Measurements from ENCODE around the gene MED17. TPM values are rescaled to one million over a fixed set of nuclear protein-coding genes. Genes with fewer than 3 reads are reported as not detected.

Gene MED17
- total and polyA plus RNA-seq, 4 experiments from 2014 or later = 11.3 to 78.5 (median 52.0) TPM

GRCh38 chr11:93813974-93814373 lies 29.9 kb downstream of the MED17 start:
- no peaks in the 10 kb centered on the region for H3K9me3 Mint-ChIP-seq
- peaks cover 57 to 60% of the 10 kb centered on the region in 2 donors for H3K36me3 Mint-ChIP-seq
- Histone ChIP-seq H3K4me1 (ENCODE audit: insufficient read depth, low read length) (no peaks in the 10 kb centered on the region), H3K4me3 (ENCODE audit: low read length in 2 of 2) (no peak overlapping the region), H3K36me3 (ENCODE audit: insufficient read depth, low read length) (peaks cover 32% of the 10 kb centered on the region), H3K27me3 (ENCODE audit: insufficient read depth, low read length) (no peaks in the 10 kb centered on the region), H3K27ac (ENCODE audit: low read depth, low read length) (no peak overlapping the region), H3K9me3 (ENCODE audit: control insufficient read depth in 1 of 2, low read length in 2 of 2) (no peaks in the 10 kb centered on the region)
- DNase-seq = no peak
- intact Hi-C loops (cut with micrococcal nuclease) = no loop called here
- H3K27ac Mint-ChIP-seq = no peak overlapping the region
- no peaks in the 10 kb centered on the region for H3K27me3 Mint-ChIP-seq
- CTCF ChIA-PET (ENCODE audit: partially characterized antibody) = no interaction called here
- no peak overlapping the region for H3K4me3 Mint-ChIP-seq
- POLR2A ChIA-PET (ENCODE audit: partially characterized antibody) = no interaction called here
- no peaks in the 10 kb centered on the region for H3K4me1 Mint-ChIP-seq

DNA sequence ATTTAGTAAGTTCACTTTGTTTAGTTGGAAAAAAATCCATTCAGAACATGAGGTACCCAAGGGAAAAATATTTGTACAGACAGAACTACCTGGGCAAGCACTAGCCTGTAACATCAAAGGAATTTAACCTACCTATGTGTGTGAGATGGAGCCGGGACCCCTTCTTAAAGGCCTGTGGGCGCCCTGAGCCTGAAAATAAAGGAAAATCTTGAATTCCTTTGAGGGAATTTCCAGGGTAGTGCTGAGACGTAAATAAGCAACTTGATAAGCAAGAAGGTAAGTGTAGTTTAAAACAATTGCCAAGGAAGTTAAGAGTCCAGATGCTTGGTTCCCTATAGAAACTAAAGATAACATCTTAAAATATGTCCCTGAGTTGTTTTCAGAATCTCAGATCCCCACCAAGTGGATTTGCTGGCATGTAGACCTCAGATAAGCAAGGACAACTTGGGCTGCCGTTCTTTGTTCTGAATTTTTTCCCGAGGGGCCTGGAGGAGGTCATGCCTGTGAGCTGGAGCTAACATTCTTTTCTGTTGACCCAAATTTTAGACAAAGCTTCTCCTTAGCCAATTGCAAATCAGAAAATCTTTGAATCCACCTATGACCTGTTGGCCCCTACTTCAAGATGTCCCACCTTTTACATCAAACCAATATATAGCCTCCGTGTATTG lies 31.0 kb downstream of the MED17 start:
- Mint-ChIP-seq H3K36me3 (peaks cover 52 to 54% of the 10 kb centered on the region in 2 donors), H3K4me3 (no peak overlapping the region), H3K4me1 (no peaks in the 10 kb centered on the region), H3K27me3 (no peaks in the 10 kb centered on the region), H3K27ac (peak overlapping the region in 1 of 7 donors; percentile 87), H3K9me3 (no peaks in the 10 kb centered on the region)
- Histone ChIP-seq H3K4me1 (ENCODE audit: insufficient read depth, low read length) (no peaks in the 10 kb centered on the region), H3K27ac (ENCODE audit: low read depth, low read length) (no peak overlapping the region), H3K36me3 (ENCODE audit: insufficient read depth, low read length) (peaks cover 25% of the 10 kb centered on the region), H3K9me3 (ENCODE audit: control insufficient read depth in 1 of 2, low read length in 2 of 2) (no peaks in the 10 kb centered on the region), H3K4me3 (ENCODE audit: low read length in 2 of 2) (no peak overlapping the region), H3K27me3 (ENCODE audit: insufficient read depth, low read length) (no peaks in the 10 kb centered on the region)
- intact Hi-C loops (cut with micrococcal nuclease) = no loop called here
- ChIA-PET POLR2A (ENCODE audit: partially characterized antibody) (no interaction called here), CTCF (ENCODE audit: partially characterized antibody) (no interaction called here)
- no peak for DNase-seq

- CTCF ChIA-PET (ENCODE audit: partially characterized antibody) = no interaction called here
- no peak overlapping the region for H3K27ac ChIP-seq (ENCODE audit: low read depth, low read length)
- no peaks in the 10 kb centered on the region for H3K4me1 ChIP-seq (ENCODE audit: insufficient read depth, low read length)
- no peak for DNase-seq
- H3K27me3 Mint-ChIP-seq = no peaks in the 10 kb centered on the region
- no peak overlapping the region for H3K4me3 Mint-ChIP-seq
- POLR2A ChIA-PET (ENCODE audit: partially characterized antibody) = no interaction called here
- H3K36me3 Mint-ChIP-seq = peaks cover 31 to 38% of the 10 kb centered on the region in 2 donors
- H3K27ac Mint-ChIP-seq = peak overlapping the region in 4 of 7 donors; percentile 1 to 70 (median 18)
- intact Hi-C loops (cut with micrococcal nuclease) = no loop called here
- H3K4me3 ChIP-seq (ENCODE audit: low read length in 2 of 2) = no peak overlapping the region
- no peaks in the 10 kb centered on the region for H3K4me1 Mint-ChIP-seq
- no peaks in the 10 kb centered on the region for H3K27me3 ChIP-seq (ENCODE audit: insufficient read depth, low read length)
- H3K9me3 ChIP-seq (ENCODE audit: control insufficient read depth in 1 of 2, low read length in 2 of 2) = no peaks in the 10 kb centered on the region
- H3K9me3 Mint-ChIP-seq = peaks cover 0 to 3% (median 0%) of the 10 kb centered on the region in 8 donors
- H3K36me3 ChIP-seq (ENCODE audit: insufficient read depth, low read length) = peaks cover 7% of the 10 kb centered on the region
Observed at GRCh38 chr11:93817426-93818348, 33.6 kb downstream of the MED17 start.

GRCh38 chr11:93819966-93820695 lies 36.0 kb downstream of the MED17 start:
- no peak overlapping the region for H3K27ac Mint-ChIP-seq

GRCh38 chr11:93820847-93821246 lies 36.8 kb downstream of the MED17 start:
- CTCF ChIA-PET (ENCODE audit: partially characterized antibody) = no interaction called here

More at GRCh38 chr11:93819966-93820695, 36.0 kb downstream of the MED17 start:
- H3K4me1 Mint-ChIP-seq = no peaks in the 10 kb centered on the region
- no peak for DNase-seq
- H3K27me3 Mint-ChIP-seq = no peaks in the 10 kb centered on the region
- peaks cover 0 to 3% (median 0%) of the 10 kb centered on the region in 8 donors for H3K9me3 Mint-ChIP-seq
- no peaks in the 10 kb centered on the region for H3K4me1 ChIP-seq (ENCODE audit: insufficient read depth, low read length)
- H3K4me3 ChIP-seq (ENCODE audit: low read length in 2 of 2) = no peak overlapping the region
- H3K27ac ChIP-seq (ENCODE audit: low read depth, low read length) = no peak overlapping the region
- intact Hi-C loops (cut with micrococcal nuclease) = no loop called here
- H3K27me3 ChIP-seq (ENCODE audit: insufficient read depth, low read length) = no peaks in the 10 kb centered on the region
- POLR2A ChIA-PET (ENCODE audit: partially characterized antibody) = no interaction called here
- H3K9me3 ChIP-seq (ENCODE audit: control insufficient read depth in 1 of 2, low read length in 2 of 2) = no peaks in the 10 kb centered on the region
- H3K36me3 ChIP-seq (ENCODE audit: insufficient read depth, low read length) = no peaks in the 10 kb centered on the region
- H3K36me3 Mint-ChIP-seq = peaks cover 6 to 19% of the 10 kb centered on the region in 2 donors
- CTCF ChIA-PET (ENCODE audit: partially characterized antibody) = no interaction called here
- H3K4me3 Mint-ChIP-seq = no peak overlapping the region

DNA sequence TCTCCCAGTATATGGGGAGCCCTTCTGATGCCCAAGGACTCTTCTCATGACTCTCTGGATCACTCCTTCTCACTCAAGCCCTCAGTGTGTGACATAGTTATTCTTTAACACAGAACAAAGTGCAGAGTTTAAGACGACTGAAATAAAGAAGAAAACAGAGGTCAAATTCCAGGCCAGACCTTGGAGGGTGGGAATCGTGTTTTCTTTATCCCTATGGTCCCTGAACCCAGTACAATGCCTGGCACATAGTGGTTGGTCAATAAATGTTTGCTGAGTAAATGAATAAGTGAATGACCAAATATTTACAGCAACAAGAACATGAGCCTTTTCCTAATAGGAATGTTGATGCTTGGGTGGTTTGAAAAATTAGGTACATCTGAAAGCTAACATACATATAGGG lies 37.5 kb downstream of the MED17 start:
- CTCF ChIA-PET (ENCODE audit: partially characterized antibody) = no interaction called here
- POLR2A ChIA-PET (ENCODE audit: partially characterized antibody) = no interaction called here
- Mint-ChIP-seq H3K4me1 (no peaks in the 10 kb centered on the region), H3K27ac (no peak overlapping the region), H3K4me3 (no peak overlapping the region), H3K36me3 (peaks cover 0 to 13% of the 10 kb centered on the region in 2 donors), H3K9me3 (peaks cover 0 to 3% (median 0%) of the 10 kb centered on the region in 8 donors), H3K27me3 (no peaks in the 10 kb centered on the region)
- H3K4me1 ChIP-seq (ENCODE audit: insufficient read depth, low read length) = no peaks in the 10 kb centered on the region
- no peak overlapping the region for H3K27ac ChIP-seq (ENCODE audit: low read depth, low read length)
- no peak overlapping the region for H3K4me3 ChIP-seq (ENCODE audit: low read length in 2 of 2)
- no peaks in the 10 kb centered on the region for H3K9me3 ChIP-seq (ENCODE audit: control insufficient read depth in 1 of 2, low read length in 2 of 2)
- H3K36me3 ChIP-seq (ENCODE audit: insufficient read depth, low read length) = no peaks in the 10 kb centered on the region
- intact Hi-C loops (cut with micrococcal nuclease) = no loop called here
- H3K27me3 ChIP-seq (ENCODE audit: insufficient read depth, low read length) = no peaks in the 10 kb centered on the region
- no peak for DNase-seq

More at GRCh38 chr11:93820847-93821246, 36.8 kb downstream of the MED17 start:
- DNase-seq = no peak
- H3K4me1 Mint-ChIP-seq = no peaks in the 10 kb centered on the region
- peaks cover 0 to 3% (median 0%) of the 10 kb centered on the region in 8 donors for H3K9me3 Mint-ChIP-seq
- H3K27me3 ChIP-seq (ENCODE audit: insufficient read depth, low read length) = no peaks in the 10 kb centered on the region
- intact Hi-C loops (cut with micrococcal nuclease) = no loop called here
- H3K9me3 ChIP-seq (ENCODE audit: control insufficient read depth in 1 of 2, low read length in 2 of 2) = no peaks in the 10 kb centered on the region
- H3K4me1 ChIP-seq (ENCODE audit: insufficient read depth, low read length) = no peaks in the 10 kb centered on the region
- H3K36me3 Mint-ChIP-seq = peaks cover 3 to 15% of the 10 kb centered on the region in 2 donors
- no peak overlapping the region for H3K4me3 ChIP-seq (ENCODE audit: low read length in 2 of 2)
- no peak overlapping the region for H3K27ac ChIP-seq (ENCODE audit: low read depth, low read length)
- POLR2A ChIA-PET (ENCODE audit: partially characterized antibody) = no interaction called here
- H3K4me3 Mint-ChIP-seq = no peak overlapping the region
- H3K27ac Mint-ChIP-seq = no peak overlapping the region
- no peaks in the 10 kb centered on the region for H3K36me3 ChIP-seq (ENCODE audit: insufficient read depth, low read length)
- H3K27me3 Mint-ChIP-seq = no peaks in the 10 kb centered on the region

- no peak overlapping the region for H3K27ac Mint-ChIP-seq
- peaks cover 0 to 12% of the 10 kb centered on the region in 2 donors for H3K36me3 Mint-ChIP-seq
- intact Hi-C loops (cut with micrococcal nuclease) = no loop called here
Observed at GRCh38 chr11:93822359-93822758, 38.3 kb downstream of the MED17 start.

More at GRCh38 chr11:93822359-93822758, 38.3 kb downstream of the MED17 start:
- no peaks in the 10 kb centered on the region for H3K4me1 ChIP-seq (ENCODE audit: insufficient read depth, low read length)
- Mint-ChIP-seq H3K27me3 (no peaks in the 10 kb centered on the region), H3K4me1 (no peaks in the 10 kb centered on the region), H3K9me3 (peaks cover 0 to 3% (median 0%) of the 10 kb centered on the region in 8 donors), H3K4me3 (no peak overlapping the region)
- H3K27me3 ChIP-seq (ENCODE audit: insufficient read depth, low read length) = no peaks in the 10 kb centered on the region
- no peak overlapping the region for H3K4me3 ChIP-seq (ENCODE audit: low read length in 2 of 2)
- no peak for DNase-seq
- no peak overlapping the region for H3K27ac ChIP-seq (ENCODE audit: low read depth, low read length)
- CTCF ChIA-PET (ENCODE audit: partially characterized antibody) = no interaction called here
- H3K36me3 ChIP-seq (ENCODE audit: insufficient read depth, low read length) = no peaks in the 10 kb centered on the region
- H3K9me3 ChIP-seq (ENCODE audit: control insufficient read depth in 1 of 2, low read length in 2 of 2) = no peaks in the 10 kb centered on the region
- POLR2A ChIA-PET (ENCODE audit: partially characterized antibody) = no interaction called here

Measured in CD4-positive, alpha-beta memory T cell (primary cell).